IMR-90 (cell line): ENCODE results near the gene FAM110C. TPM values are rescaled to one million over a fixed set of nuclear protein-coding genes. Genes with fewer than 3 reads are reported as not detected.

ENCODE experiments used
- ATAC-seq: fragments of 200-7000 bp; cut with Tn5 transposase; 2 replicates; pipeline ENCODE4 v1.9.1; 2020; ENCODE audit warnings: low read depth, mild to moderate bottlenecking, moderate library complexity
- BruUV-seq: library from RNA; stranded (reverse); fragments of 400-500 nt; replicated peaks from 2 replicates; lab custom pipeline; 2021; lab: Mats Ljungman, UMichigan
- CTCF ChIA-PET: fragments of 300-600 bp; formaldehyde crosslinking; extraction: SDS; loops from one replicate; lab custom pipeline; 2021; ENCODE audit warnings: antibody characterized with exemption; lab: Yijun Ruan, JAX
- POLR2A ChIA-PET: fragments of 300-600 bp; sonication (Branson Sonifier 250); formaldehyde crosslinking; loops from one replicate; lab custom pipeline; 2022; ENCODE audit warnings: antibody characterized with exemption; ENCODE audit not compliant: unreplicated experiment; lab: Charles Lee
- DNase-seq: peaks from one replicate; pipeline ENCODE4 v3.0.0; 2013
- H2AFZ ChIP-seq: replicated peaks from 2 replicates; pipeline ENCODE3; 2013; ENCODE audit warnings: low read length, mild to moderate bottlenecking; ENCODE audit not compliant: poor library complexity
- H2AK5ac ChIP-seq: 2 replicates; pipeline ENCODE4 v1.6.1; 2013; ENCODE audit warnings: low read depth, low read length, inconsistent platforms
- H2AK9ac ChIP-seq: replicated peaks from 2 replicates; pipeline ENCODE3; 2013; ENCODE audit warnings: mild to moderate bottlenecking, low read depth, low read length, moderate library complexity; ENCODE audit not compliant: poor library complexity
- H2BK120ac ChIP-seq: 2 replicates; pipeline ENCODE4 v1.6.1; 2013; ENCODE audit warnings: low read depth, low read length, inconsistent platforms
- H2BK15ac ChIP-seq: 3 replicates; pipeline ENCODE4 v1.6.1; 2013; ENCODE audit warnings: low read depth, low read length, inconsistent platforms
- H2BK20ac ChIP-seq: 2 replicates; pipeline ENCODE4 v1.6.1; 2013; ENCODE audit warnings: low read depth, mild to moderate bottlenecking, inconsistent platforms, low read length, moderate library complexity
- H2BK5ac ChIP-seq: 2 replicates; pipeline ENCODE4 v1.6.1; 2013; ENCODE audit warnings: mild to moderate bottlenecking, low read depth, low read length, inconsistent platforms; ENCODE audit not compliant: poor library complexity, severe bottlenecking
- H3K14ac ChIP-seq: replicated peaks from 2 replicates; pipeline ENCODE4 v1.6.1; 2013; ENCODE audit warnings: low read depth, low read length, inconsistent platforms
- H3K18ac ChIP-seq: 2 replicates; pipeline ENCODE4 v1.6.1; 2013; ENCODE audit warnings: low read depth, low read length, control low read depth
- H3K23ac ChIP-seq: 2 replicates; pipeline ENCODE4 v1.6.1; 2013; ENCODE audit warnings: low read depth, low read length, inconsistent platforms
- H3K27ac ChIP-seq: 2 replicates; pipeline ENCODE4 v1.5.1; 2013; ENCODE audit warnings: mild to moderate bottlenecking, control low read depth, low read length; ENCODE audit not compliant: insufficient read depth
- H3K27me3 ChIP-seq: 2 replicates; pipeline ENCODE4 v1.6.1; 2013; ENCODE audit warnings: low read length; ENCODE audit not compliant: control insufficient read depth, insufficient read depth
- H3K36me3 ChIP-seq: 2 replicates; pipeline ENCODE4 v1.6.1; 2013; ENCODE audit warnings: low read length, mixed read lengths; ENCODE audit not compliant: control insufficient read depth, insufficient read depth
- H3K4ac ChIP-seq: 2 replicates; pipeline ENCODE4 v1.6.1; 2013; ENCODE audit warnings: low read depth, low read length, inconsistent platforms
- H3K4me1 ChIP-seq: 2 replicates; pipeline ENCODE4 v1.6.1; 2013; ENCODE audit warnings: low read length, mixed read lengths; ENCODE audit not compliant: control insufficient read depth, insufficient read depth
- H3K4me2 ChIP-seq: 2 replicates; pipeline ENCODE4 v1.6.1; 2013; ENCODE audit warnings: low read depth, mild to moderate bottlenecking, control low read depth, low read length, moderate library complexity
- H3K4me3 ChIP-seq: 2 replicates; pipeline ENCODE4 v1.5.1; 2013; ENCODE audit warnings: low read depth, mild to moderate bottlenecking, control low read depth, low read length, moderate library complexity; ENCODE audit not compliant: insufficient read depth
- H3K56ac ChIP-seq: 2 replicates; pipeline ENCODE4 v1.6.1; 2013; ENCODE audit warnings: low read length, inconsistent platforms; ENCODE audit not compliant: insufficient read depth; ENCODE audit errors: extremely low read depth
- H3K79me1 ChIP-seq, 2 experiments: 2 replicates each; pipeline ENCODE4 v1.6.1; 2013; ENCODE audit warnings: low read length in 2 of 2, inconsistent platforms in 1 of 2, low read depth in 1 of 2
- H3K9ac ChIP-seq: 2 replicates; pipeline ENCODE4 v1.6.1; 2013; ENCODE audit warnings: low read depth, low read length, control low read depth
- H3K9me1 ChIP-seq: 2 replicates; pipeline ENCODE4 v1.6.1; 2013; ENCODE audit warnings: low read length, inconsistent platforms; ENCODE audit not compliant: insufficient read depth
- H3K9me3 ChIP-seq: 2 replicates; pipeline ENCODE4 v1.6.1; 2013; ENCODE audit warnings: low read length; ENCODE audit not compliant: control insufficient read depth, insufficient read depth
- H4K20me1 ChIP-seq: 2 replicates; pipeline ENCODE4 v1.6.1; 2013; ENCODE audit warnings: low read length, inconsistent platforms; ENCODE audit not compliant: insufficient read depth
- H4K5ac ChIP-seq: 2 replicates; pipeline ENCODE4 v1.6.1; 2013; ENCODE audit warnings: mild to moderate bottlenecking, low read depth, low read length, control low read depth
- H4K8ac ChIP-seq, 2 experiments: 2 replicates each; pipeline ENCODE4 v1.6.1; 2013; ENCODE audit warnings: low read depth in 2 of 2, low read length in 2 of 2, control low read depth in 1 of 2, inconsistent platforms in 1 of 2
- H4K91ac ChIP-seq: 2 replicates; pipeline ENCODE4 v1.6.1; 2013; ENCODE audit warnings: low read depth, low read length, inconsistent platforms; ENCODE audit not compliant: insufficient read depth
- BHLHE40 ChIP-seq: fragments of 150-350 bp; IDR thresholded peaks from 2 replicates; pipeline ENCODE4 v1.6.1; 2016; ENCODE audit warnings: mild to moderate bottlenecking, low read depth, low read length
- CEBPB ChIP-seq: IDR thresholded peaks from 2 replicates; pipeline ENCODE4 v1.6.1; 2012; ENCODE audit warnings: low read depth, low read length, improper control_type of control experiment
- CHD1 ChIP-seq: IDR thresholded peaks from 2 replicates; pipeline ENCODE4 v1.6.1; 2012; ENCODE audit warnings: low read depth, low read length, improper control_type of control experiment
- FOS ChIP-seq: fragments of 150-350 bp; IDR thresholded peaks from 2 replicates; pipeline ENCODE4 v1.6.1; 2016; ENCODE audit warnings: low read depth, low read length
- MAFK ChIP-seq: IDR thresholded peaks from 2 replicates; pipeline ENCODE4 v1.6.1; 2012; ENCODE audit warnings: low read depth, low read length, improper control_type of control experiment
- MAZ ChIP-seq: IDR thresholded peaks from 2 replicates; pipeline ENCODE4 v1.6.1; 2012; ENCODE audit warnings: low read depth, mild to moderate bottlenecking, low read length, improper control_type of control experiment, moderate library complexity, borderline replicate concordance
- MXI1 ChIP-seq: IDR thresholded peaks from 2 replicates; pipeline ENCODE4 v1.6.1; 2012; ENCODE audit warnings: low read depth, mild to moderate bottlenecking, low read length, moderate library complexity, borderline replicate concordance
- NFE2L2 ChIP-seq: fragments of 150-350 bp; IDR thresholded peaks from 2 replicates; pipeline ENCODE4 v1.6.1; 2016; ENCODE audit warnings: low read depth, mild to moderate bottlenecking, low read length
- POLR2A ChIP-seq: IDR thresholded peaks from 2 replicates; pipeline ENCODE4 v1.6.1; 2012; ENCODE audit warnings: mild to moderate bottlenecking, low read depth, low read length
- RAD21 ChIP-seq: IDR thresholded peaks from 2 replicates; pipeline ENCODE4 v1.6.1; 2012; ENCODE audit warnings: low read length, improper control_type of control experiment
- RCOR1 ChIP-seq: IDR thresholded peaks from 2 replicates; pipeline ENCODE4 v1.6.1; 2012; ENCODE audit warnings: mild to moderate bottlenecking, low read length, improper control_type of control experiment; ENCODE audit not compliant: insufficient replicate concordance
- RFX5 ChIP-seq: IDR thresholded peaks from 2 replicates; pipeline ENCODE4 v1.8.0; 2012; ENCODE audit warnings: low read depth, mild to moderate bottlenecking, low read length, moderate library complexity
- SMC3 ChIP-seq: fragments of 150-350 bp; IDR thresholded peaks from 2 replicates; pipeline ENCODE4 v1.6.1; 2016; ENCODE audit warnings: low read depth, mild to moderate bottlenecking, antibody characterized with exemption, low read length, moderate library complexity
- WGBS, 2 experiments: methylation state at CpG; one replicate each; pipeline versions ENCODE4 v1.1.5 to v1.1.7; 2013; ENCODE audit warnings: missing lambda C conversion rate in 2 of 2; ENCODE audit not compliant: insufficient read length in 1 of 2; ENCODE audit errors: extremely low coverage in 2 of 2; 5-methylcytosine and 5-hydroxymethylcytosine counted together
- dilution Hi-C: fragments of 300-500 bp; cut with HindIII; formaldehyde crosslinking; loops from one replicate; pipeline ENCODE4 v1.14.3; 2018; ENCODE audit warnings: low sequenced_read_pairs; ENCODE audit not compliant: unreplicated experiment
- in situ Hi-C: fragments of 300-500 bp; cut with MboI; formaldehyde crosslinking; loops from 3 replicates; pipeline ENCODE4 v1.14.3; 2019; ENCODE audit warnings: low sequenced_read_pairs, inconsistent platforms, mixed read lengths
- intact Hi-C: fragments of 100-400 bp; cut with micrococcal nuclease; formaldehyde crosslinking; loops from 2 replicates; pipeline ENCODE4 v1.10.0; 2022
- polyA plus RNA-seq, 3 experiments: library from polyadenylated mRNA; depleted of rRNA; stranded (reverse); fragments of >200 nt; gene quantifications; 2 replicates each; pipeline ENCODE4 v1.2.3, GENCODE V29; 2012; ENCODE audit warnings: low replicate concordance in 1 of 3
- total RNA-seq: library from RNA; depleted of rRNA; stranded (reverse); fragments of >200 nt; gene quantifications from 2 replicates; pipeline ENCODE4 v1.2.3, GENCODE V29; 2012
- TF ChIP-seq, protein P1 (sequence below): fragments of 150-350 bp; IDR thresholded peaks from 2 replicates; pipeline ENCODE4 v1.6.1; 2016; ENCODE audit warnings: low read depth, mild to moderate bottlenecking, low read length, moderate library complexity, borderline replicate concordance
- TF ChIP-seq, protein P2 (sequence below): conservative IDR thresholded peaks from 2 replicates; pipeline ENCODE4 v1.5.1; 2012; ENCODE audit warnings: mild to moderate bottlenecking, low read depth, low read length, improper control_type of control experiment

Gene FAM110C
- total and polyA plus RNA-seq, 2 of the 4 experiments (the other 2 are of a cell fraction) = not detected

DNA sequence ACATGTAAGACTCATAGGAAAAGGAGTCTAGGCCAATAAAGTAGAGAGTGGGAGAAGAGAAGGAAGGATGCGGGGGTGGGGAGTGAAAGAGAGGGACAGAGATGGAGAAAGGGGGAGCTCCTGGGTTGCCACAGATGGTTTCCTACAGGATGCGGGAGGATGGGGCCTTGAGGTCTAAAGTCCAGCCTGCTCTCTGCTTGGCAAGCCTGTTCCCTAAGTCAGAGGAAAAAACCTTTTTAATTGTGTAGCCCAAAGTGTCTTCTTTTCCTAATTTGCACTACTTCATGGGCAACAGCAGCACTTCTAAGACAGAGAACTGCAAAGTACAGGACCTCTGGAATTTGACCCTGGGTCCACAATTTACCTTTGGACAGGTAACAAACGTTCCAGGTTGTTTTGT lies 1.4 kb upstream of the FAM110C start:
- Histone ChIP-seq H3K4me2 (no peak overlapping the region), H2BK5ac (no peak overlapping the region), H3K27me3 (no peaks in the 10 kb centered on the region; the same call in 1 of the 2 replicates), H4K20me1 (no peaks in the 10 kb centered on the region), H4K5ac (no peak overlapping the region), H3K27ac (no peak overlapping the region), H3K36me3 (no peaks in the 10 kb centered on the region), H2BK120ac (no peak overlapping the region), H2AK9ac (no peak overlapping the region), H3K14ac (no peak overlapping the region), H3K9me1 (no peaks in the 10 kb centered on the region), H3K9ac (no peak overlapping the region), H4K91ac (no peak overlapping the region), H3K79me1 (no peaks in the 10 kb centered on the region), H3K23ac (no peak overlapping the region), H3K18ac (no peak overlapping the region), H3K4me1 (no peaks in the 10 kb centered on the region), H3K9me3 (peaks cover 3% of the 10 kb centered on the region; the same call in 1 of the 2 replicates), H3K4ac (no peak overlapping the region), H3K56ac (no peak overlapping the region), H2BK15ac (no peak overlapping the region), H2BK20ac (no peak overlapping the region), H4K8ac (no peak overlapping the region), H2AFZ (no peak overlapping the region), H3K4me3 (no peak overlapping the region), H2AK5ac (no peak overlapping the region)
- intact Hi-C loops (no loop called here), in situ Hi-C loops (no loop called here), dilution Hi-C loops (no loop called here)
- CTCF ChIA-PET = interaction anchor here (0.6 kb wide), 1 partner anchor 808 kb away, joined by 3 read pairs; no protein-coding TSS in a partner anchor
- ATAC-seq (no peak), DNase-seq (no peak)
- TF ChIP-seq, protein P1, sequence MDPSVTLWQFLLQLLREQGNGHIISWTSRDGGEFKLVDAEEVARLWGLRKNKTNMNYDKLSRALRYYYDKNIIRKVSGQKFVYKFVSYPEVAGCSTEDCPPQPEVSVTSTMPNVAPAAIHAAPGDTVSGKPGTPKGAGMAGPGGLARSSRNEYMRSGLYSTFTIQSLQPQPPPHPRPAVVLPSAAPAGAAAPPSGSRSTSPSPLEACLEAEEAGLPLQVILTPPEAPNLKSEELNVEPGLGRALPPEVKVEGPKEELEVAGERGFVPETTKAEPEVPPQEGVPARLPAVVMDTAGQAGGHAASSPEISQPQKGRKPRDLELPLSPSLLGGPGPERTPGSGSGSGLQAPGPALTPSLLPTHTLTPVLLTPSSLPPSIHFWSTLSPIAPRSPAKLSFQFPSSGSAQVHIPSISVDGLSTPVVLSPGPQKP = no peak
- TF ChIP-seq RAD21 (no peak), MXI1 (no peak), MAZ (no peak), BHLHE40 (no peak), RFX5 (no peak), CEBPB (no peak), SMC3 (no peak), NFE2L2 (no peak), MAFK (no peak), RCOR1 (no peak), POLR2A (no peak), FOS (no peak), CHD1 (no peak)
- TF ChIP-seq, protein P2, sequence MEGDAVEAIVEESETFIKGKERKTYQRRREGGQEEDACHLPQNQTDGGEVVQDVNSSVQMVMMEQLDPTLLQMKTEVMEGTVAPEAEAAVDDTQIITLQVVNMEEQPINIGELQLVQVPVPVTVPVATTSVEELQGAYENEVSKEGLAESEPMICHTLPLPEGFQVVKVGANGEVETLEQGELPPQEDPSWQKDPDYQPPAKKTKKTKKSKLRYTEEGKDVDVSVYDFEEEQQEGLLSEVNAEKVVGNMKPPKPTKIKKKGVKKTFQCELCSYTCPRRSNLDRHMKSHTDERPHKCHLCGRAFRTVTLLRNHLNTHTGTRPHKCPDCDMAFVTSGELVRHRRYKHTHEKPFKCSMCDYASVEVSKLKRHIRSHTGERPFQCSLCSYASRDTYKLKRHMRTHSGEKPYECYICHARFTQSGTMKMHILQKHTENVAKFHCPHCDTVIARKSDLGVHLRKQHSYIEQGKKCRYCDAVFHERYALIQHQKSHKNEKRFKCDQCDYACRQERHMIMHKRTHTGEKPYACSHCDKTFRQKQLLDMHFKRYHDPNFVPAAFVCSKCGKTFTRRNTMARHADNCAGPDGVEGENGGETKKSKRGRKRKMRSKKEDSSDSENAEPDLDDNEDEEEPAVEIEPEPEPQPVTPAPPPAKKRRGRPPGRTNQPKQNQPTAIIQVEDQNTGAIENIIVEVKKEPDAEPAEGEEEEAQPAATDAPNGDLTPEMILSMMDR = no peak
- WGBS, 2 experiments = no CpG with 5 or more reads among the region's 3 CpGs
- POLR2A ChIA-PET = no interaction called here
- no TSS peak for BruUV-seq
